H1 (cell line): ENCODE data around the gene SH3BP5.

Source experiments
- HDAC6 ChIP-seq: IDR thresholded peaks from one replicate; pipeline ENCODE4 v1.7.1; 2012; ENCODE audit warnings: low read depth, mild to moderate bottlenecking, inconsistent platforms, low read length, moderate library complexity
- NANOG ChIP-seq: IDR thresholded peaks from 2 replicates; pipeline ENCODE4 v1.6.1; 2011; ENCODE audit warnings: low read length, low read depth, mild to moderate bottlenecking, inconsistent platforms; ENCODE audit not compliant: insufficient read depth, poor library complexity, severe bottlenecking
- POLR2A ChIP-seq, 2 experiments: IDR thresholded peaks; 1 replicate in 1 of 2; 2 replicates in 1 of 2; pipeline ENCODE4 v1.6.1; 2011; ENCODE audit warnings: low read depth in 2 of 2, low read length in 2 of 2, mild to moderate bottlenecking in 2 of 2; ENCODE audit errors: control extremely low read depth in 1 of 2
- SIX5 ChIP-seq: IDR thresholded peaks from 2 replicates; pipeline ENCODE4 v1.6.1; 2011; ENCODE audit warnings: mild to moderate bottlenecking, low read depth, low read length
- TBP ChIP-seq: IDR thresholded peaks from 2 replicates; pipeline ENCODE4 v1.6.1; 2011; ENCODE audit warnings: low read depth, low read length, improper control_type of control experiment
- TF ChIP-seq, protein P1 (sequence below), 3 experiments: IDR thresholded peaks; 1 replicate in 2 of 3; 2 replicates in 1 of 3; pipeline versions ENCODE4 v1.5.1 to v1.6.1; 2011; ENCODE audit warnings: low read length in 3 of 3, mild to moderate bottlenecking in 3 of 3, inconsistent platforms in 2 of 3, low read depth in 1 of 3, moderate library complexity in 1 of 3; ENCODE audit not compliant: insufficient read depth in 1 of 3; ENCODE audit errors: control extremely low read depth in 1 of 3

DNA sequence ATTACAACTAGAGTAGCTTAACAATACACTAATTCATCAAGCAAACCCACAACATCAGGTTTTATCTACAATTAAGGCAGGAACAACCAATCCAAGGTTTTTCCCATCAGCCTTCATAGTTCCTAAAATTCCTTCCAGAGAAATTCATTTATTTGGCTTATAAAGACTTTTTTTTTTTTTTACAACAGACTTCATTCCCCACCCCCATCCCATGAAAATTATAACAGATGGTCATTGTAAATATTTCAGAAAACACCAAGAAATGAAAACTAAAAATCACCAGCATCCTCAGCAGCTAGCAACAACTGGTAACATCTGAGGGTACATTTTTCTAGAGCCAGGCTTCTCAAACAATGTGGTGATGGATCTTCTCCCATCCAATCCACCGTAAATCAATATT lies 11.0 kb downstream of the SH3BP5 start:
- TF ChIP-seq NANOG (no peak), HDAC6 (no peak), TBP (no peak), SIX5 (no peak), POLR2A (IDR thresholded peaks at IDR 0.05; ENCODE audit: control extremely low read depth in 1 of 2, low read depth in 2 of 2, low read length in 2 of 2) (no peak)
- TF ChIP-seq, protein P1, sequence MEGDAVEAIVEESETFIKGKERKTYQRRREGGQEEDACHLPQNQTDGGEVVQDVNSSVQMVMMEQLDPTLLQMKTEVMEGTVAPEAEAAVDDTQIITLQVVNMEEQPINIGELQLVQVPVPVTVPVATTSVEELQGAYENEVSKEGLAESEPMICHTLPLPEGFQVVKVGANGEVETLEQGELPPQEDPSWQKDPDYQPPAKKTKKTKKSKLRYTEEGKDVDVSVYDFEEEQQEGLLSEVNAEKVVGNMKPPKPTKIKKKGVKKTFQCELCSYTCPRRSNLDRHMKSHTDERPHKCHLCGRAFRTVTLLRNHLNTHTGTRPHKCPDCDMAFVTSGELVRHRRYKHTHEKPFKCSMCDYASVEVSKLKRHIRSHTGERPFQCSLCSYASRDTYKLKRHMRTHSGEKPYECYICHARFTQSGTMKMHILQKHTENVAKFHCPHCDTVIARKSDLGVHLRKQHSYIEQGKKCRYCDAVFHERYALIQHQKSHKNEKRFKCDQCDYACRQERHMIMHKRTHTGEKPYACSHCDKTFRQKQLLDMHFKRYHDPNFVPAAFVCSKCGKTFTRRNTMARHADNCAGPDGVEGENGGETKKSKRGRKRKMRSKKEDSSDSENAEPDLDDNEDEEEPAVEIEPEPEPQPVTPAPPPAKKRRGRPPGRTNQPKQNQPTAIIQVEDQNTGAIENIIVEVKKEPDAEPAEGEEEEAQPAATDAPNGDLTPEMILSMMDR (IDR thresholded peaks at IDR 0.05; ENCODE audit: control extremely low read depth in 1 of 3, insufficient read depth in 1 of 3, low read depth in 1 of 3, low read length in 3 of 3), result no peak
